Astrocyte (in vitro differentiated cells and primary cell): Measurements from ENCODE around the gene ACOT8.

ENCODE experiments used
- CTCF ChIP-seq: IDR thresholded peaks from 2 replicates; pipeline ENCODE4 v1.5.1; 2011; ENCODE audit warnings: low read depth, mild to moderate bottlenecking, inconsistent platforms, low read length, moderate library complexity; ENCODE audit not compliant: insufficient read depth
- EZH2 ChIP-seq: IDR thresholded peaks from 2 replicates; pipeline ENCODE4 v1.6.1; 2012; ENCODE audit warnings: mild to moderate bottlenecking, low read length, inconsistent platforms; ENCODE audit not compliant: insufficient read depth

GRCh38 chr20:45882469-45883099 is 25.4 kb upstream of the ACOT8 start:
- no peak for TF ChIP-seq CTCF
- TF ChIP-seq EZH2, result no peak
